T-helper 2 cell treated with Interferon-gamma antibody and Interleukin-4, amounts not matched to agents 100 ng/mL and 5 ng/mL, for 36 hours (primary cell): ENCODE results near the gene LGR6. TPM values are rescaled to one million over a fixed set of nuclear protein-coding genes. Genes with fewer than 3 reads are reported as not detected.

Experiments
- intact Hi-C: fragments of 100-400 bp; cut with micrococcal nuclease; formaldehyde crosslinking; loops from one replicate; pipeline ENCODE4 v1.15.1; 2023
- total RNA-seq: library from RNA; stranded (reverse); gene quantifications from 2 replicates; pipeline ENCODE4 v1.2.3, GENCODE V29; 2022

LGR6 gene
- total RNA-seq, 1 donor from 2014 or later = 0.43 TPM

- intact Hi-C loops = loop anchor here (1.0 kb wide), 1 partner anchor 122 kb away; no protein-coding TSS in a partner anchor
Observed at GRCh38 chr1:202192770-202193613, 607 bp upstream of the LGR6 start.

DNA sequence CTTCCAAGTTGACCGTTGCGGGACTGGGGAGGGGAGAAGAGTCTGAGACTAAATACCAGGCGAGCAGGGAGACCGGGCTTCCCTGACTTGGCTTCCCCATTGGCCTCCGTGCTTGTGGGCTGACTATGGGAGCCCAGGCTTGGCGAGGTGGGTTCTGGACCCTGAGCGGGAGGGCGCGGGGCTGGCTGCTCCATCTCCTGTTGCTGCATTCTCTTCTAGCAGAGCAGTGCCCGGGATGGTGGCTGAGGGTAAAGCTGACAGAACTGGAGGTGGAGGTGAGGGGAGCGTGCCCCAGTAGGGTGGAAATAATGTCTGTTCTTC is 689 bp downstream of the LGR6 start:
- intact Hi-C loops = no loop called here

GRCh38 chr1:202197653-202198365 is 4.2 kb downstream of the LGR6 start:
- intact Hi-C loops = no loop called here

DNA sequence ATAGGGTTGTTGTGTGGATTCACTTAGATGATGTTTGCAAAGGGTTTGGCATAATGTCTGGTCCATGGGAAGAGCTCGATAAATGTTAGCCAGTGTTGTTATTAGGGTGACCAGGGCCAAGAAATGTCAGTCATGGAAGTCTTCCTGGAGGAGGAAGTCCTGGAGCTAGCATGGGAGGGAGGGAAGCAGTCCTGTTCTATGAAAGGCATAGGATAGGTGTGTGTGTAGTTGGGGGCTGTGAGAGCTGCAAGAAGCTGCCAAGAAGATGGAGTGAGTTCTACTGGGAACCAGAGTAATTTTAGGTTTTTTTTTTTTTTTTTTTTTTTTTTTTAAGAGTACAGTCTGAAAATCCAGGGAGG is 4.7 kb downstream of the LGR6 start:
- intact Hi-C loops = no loop called here

- intact Hi-C loops = no loop called here
Observed at GRCh38 chr1:202199040-202199889, 5.7 kb downstream of the LGR6 start.

- intact Hi-C loops = no loop called here
Observed at GRCh38 chr1:202200112-202200548, 6.5 kb downstream of the LGR6 start.

GRCh38 chr1:202200669-202201068 is 7.1 kb downstream of the LGR6 start:
- intact Hi-C loops = no loop called here

DNA sequence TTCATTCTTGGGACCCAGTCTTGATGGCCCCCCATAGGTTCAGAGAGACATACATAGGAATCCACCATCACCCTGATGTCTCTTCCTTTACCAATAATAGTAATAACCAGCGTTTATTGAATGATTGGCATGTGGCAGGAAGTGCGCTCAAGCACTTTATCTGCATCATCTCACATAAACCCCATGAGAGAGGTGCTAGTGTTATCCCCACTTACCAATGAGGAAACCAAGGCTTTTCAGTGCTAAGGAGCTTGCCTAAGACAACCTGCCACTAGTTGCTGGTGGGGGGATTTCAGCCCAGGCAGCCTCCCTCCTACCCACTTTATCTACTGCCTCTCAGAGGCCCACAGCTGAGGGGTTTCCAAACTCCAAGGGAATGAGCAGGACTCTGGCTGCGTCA is 7.7 kb downstream of the LGR6 start:
- intact Hi-C loops = no loop called here

DNA sequence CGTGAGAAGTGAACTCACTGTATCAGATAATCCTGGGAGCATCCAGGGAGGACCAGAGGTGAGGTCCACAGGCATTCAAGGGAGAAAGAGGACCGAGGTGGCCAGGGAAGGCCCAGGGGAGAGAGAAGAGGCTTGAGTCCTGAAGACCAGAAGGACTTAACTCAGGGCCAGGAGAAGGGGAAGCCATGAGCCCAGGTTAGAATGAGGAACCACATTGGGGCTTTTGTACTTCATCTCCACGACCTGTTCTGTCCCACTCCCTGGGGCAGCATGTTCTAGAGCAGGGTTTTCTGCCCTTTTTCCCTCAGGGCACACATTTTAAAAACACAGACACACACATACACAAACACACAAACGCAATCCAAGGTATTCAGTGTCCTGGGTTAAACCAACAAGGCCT is 8.4 kb downstream of the LGR6 start:
- intact Hi-C loops = no loop called here

- intact Hi-C loops = no loop called here
Observed at GRCh38 chr1:202202500-202203168, 9.0 kb downstream of the LGR6 start.

DNA sequence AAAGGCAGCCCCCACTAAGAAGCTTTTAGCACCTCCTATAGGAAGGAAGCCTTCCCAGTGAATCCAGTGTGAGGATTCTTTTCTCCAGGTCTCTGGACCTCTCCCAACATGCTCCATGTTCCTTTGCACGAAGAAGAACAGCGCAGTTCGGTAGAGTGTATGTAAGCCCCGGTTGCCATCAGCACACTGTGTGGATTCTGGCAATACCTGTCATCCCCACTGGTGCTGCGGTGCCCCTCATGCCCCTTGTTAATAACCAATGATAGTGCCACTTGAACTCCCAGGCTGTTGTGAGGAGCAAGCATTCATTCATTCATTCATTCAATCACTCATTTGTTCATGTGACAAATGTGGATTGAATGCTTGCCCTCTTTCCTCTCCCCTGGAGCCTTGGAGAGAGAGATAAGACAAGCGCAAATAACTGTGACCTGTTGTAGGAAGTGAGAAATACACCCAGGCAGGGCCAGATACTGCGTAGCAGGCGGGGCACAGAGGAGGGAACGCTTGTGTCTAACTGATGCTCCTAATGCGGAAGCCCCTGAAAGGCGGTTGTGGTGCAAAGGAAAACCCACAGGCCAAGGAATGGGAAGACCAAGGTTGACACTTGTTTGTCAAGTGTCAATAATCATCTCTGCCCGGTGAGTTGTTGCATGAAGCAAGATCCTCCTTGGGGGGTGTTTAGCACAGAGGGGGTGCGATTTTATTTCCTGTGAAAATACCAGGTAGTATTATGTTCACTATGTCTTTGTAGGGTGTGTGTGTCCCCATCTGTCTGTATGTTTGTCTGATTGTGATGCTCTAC is 9.8 kb downstream of the LGR6 start:
- intact Hi-C loops = no loop called here

DNA sequence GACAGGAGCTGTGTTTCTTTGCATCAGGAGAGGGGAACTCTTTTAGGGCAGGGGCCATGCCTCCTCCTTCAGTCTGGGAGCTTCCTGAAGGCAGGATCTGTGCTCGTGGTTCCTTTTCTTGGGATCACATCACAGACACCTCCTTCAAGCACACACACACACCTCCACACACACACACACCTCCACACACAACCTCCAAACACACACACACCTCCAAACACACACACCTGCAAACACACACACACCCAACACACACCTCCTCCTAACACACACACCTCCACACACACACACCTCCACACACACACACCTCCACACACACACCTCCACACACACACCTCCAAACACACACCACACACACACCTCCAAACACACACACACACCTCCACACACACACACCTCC is 10.5 kb downstream of the LGR6 start:
- intact Hi-C loops = no loop called here

- intact Hi-C loops = no loop called here
Observed at GRCh38 chr1:202205523-202206190, 12.1 kb downstream of the LGR6 start.

GRCh38 chr1:202207292-202207691 is 13.7 kb downstream of the LGR6 start:
- intact Hi-C loops = no loop called here

- intact Hi-C loops = no loop called here
Observed at GRCh38 chr1:202208351-202208857, 14.8 kb downstream of the LGR6 start.

- intact Hi-C loops = no loop called here
Observed at GRCh38 chr1:202210385-202210784, 16.8 kb downstream of the LGR6 start.

- intact Hi-C loops = no loop called here
Observed at GRCh38 chr1:202210969-202211368, 17.4 kb downstream of the LGR6 start.

DNA sequence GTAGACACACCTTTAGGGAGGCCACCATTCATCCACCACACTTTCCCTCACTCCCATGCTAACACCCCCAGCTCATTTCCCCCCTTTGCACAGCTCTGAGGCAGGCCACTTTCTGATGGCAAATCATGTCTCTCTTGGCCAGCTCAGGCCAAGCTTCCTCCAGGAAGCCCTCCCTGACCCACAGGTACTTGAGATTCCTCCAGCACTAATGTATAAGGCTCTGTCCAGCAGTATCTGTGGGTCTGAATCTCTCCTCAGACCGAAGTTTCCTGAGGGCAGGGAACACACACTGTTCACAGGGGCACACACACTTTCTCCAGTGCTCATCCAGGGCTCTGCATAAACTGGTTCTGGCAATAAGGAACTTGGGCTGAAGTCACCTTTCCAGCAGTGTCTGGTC is 19.2 kb downstream of the LGR6 start:
- intact Hi-C loops = no loop called here

DNA sequence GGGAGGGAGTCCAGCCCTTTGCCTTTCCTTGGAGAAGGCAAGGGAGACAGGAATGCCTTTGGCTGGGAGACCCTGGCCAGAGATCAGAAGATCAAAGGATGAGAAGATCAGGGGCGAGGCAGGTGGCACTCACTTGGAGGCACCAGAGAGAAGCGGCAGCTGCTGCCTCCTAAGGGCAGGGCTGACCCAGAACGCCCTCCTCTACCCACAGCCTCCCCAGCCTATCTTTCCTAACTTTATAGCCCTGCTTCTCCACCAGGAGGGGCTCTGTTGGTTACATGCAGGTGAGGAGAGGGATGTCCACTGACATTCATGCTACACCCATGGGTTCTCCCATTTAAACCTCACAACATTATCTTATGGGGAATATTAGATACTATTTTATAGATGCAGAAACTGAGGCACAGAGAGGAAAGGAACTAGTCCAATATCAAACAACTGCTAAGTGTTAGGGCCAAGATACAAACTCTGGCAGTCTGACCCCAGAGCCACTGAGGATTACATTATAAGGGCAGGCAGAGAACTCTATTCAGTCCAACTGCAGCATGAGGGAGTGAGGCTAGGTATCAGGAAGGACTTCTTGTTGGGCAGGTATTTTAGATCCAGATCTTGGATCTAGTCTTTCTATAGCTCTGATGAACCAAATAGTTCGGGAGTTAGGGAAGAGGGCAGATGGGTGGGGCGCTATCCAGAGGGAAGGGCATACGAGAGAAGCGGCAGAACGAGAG is 19.9 kb downstream of the LGR6 start:
- intact Hi-C loops = no loop called here
